Activated naive CD8-positive, alpha-beta T cell treated with anti-CD3 and anti-CD28 coated beads, Interleukin-2, amount 50 U/mL, for 16 hours (primary cell): Measurements from ENCODE around the gene VWA3B.

ENCODE experiments used
- DNase-seq: peaks from one replicate; pipeline ENCODE4 v3.0.0-alpha.2; 2020; ENCODE audit warnings: low read depth, low spot score

The VWA3B gene

GRCh38 chr2:98172150-98172765 is 85.3 kb downstream of the VWA3B start:
- DNase-seq: no peak

GRCh38 chr2:98172951-98173350 is 86.0 kb downstream of the VWA3B start:
- no peak for DNase-seq

- DNase-seq: no peak
These were observed 88.8 kb downstream of the VWA3B start for GRCh38 chr2:98175811-98176210.

- no peak for DNase-seq
These were observed 90.3 kb downstream of the VWA3B start for GRCh38 chr2:98177286-98177685.

GRCh38 chr2:98177986-98178385 is 91.0 kb downstream of the VWA3B start:
- no peak for DNase-seq

- DNase-seq: no peak
These were observed 93.5 kb downstream of the VWA3B start for GRCh38 chr2:98180456-98180855.

GRCh38 chr2:98181346-98181745 is 94.4 kb downstream of the VWA3B start:
- DNase-seq: no peak

GRCh38 chr2:98185801-98186200 is 98.8 kb downstream of the VWA3B start:
- no peak for DNase-seq

- DNase-seq: no peak
These were observed 100.2 kb downstream of the VWA3B start for GRCh38 chr2:98187194-98187593.

- DNase-seq: no peak
These were observed 101.5 kb downstream of the VWA3B start for GRCh38 chr2:98188351-98189046.

GRCh38 chr2:98191883-98192282 is 104.9 kb downstream of the VWA3B start:
- no peak for DNase-seq

- no peak for DNase-seq
These were observed 114.6 kb downstream of the VWA3B start for GRCh38 chr2:98201576-98201975.

GRCh38 chr2:98205889-98206288 is 118.9 kb downstream of the VWA3B start:
- no peak for DNase-seq

- no peak for DNase-seq
These were observed 125.4 kb downstream of the VWA3B start for GRCh38 chr2:98212092-98213000.

GRCh38 chr2:98216616-98217015 is 129.6 kb downstream of the VWA3B start:
- no peak for DNase-seq

- no peak for DNase-seq
These were observed 132.2 kb downstream of the VWA3B start for GRCh38 chr2:98219152-98219551.

- DNase-seq: no peak
These were observed 147.0 kb downstream of the VWA3B start for GRCh38 chr2:98233941-98234340.

GRCh38 chr2:98234776-98235175 is 147.8 kb downstream of the VWA3B start:
- no peak for DNase-seq

- DNase-seq: no peak
These were observed 150.0 kb downstream of the VWA3B start for GRCh38 chr2:98236935-98237334.

GRCh38 chr2:98240786-98241398 is 153.9 kb downstream of the VWA3B start:
- DNase-seq: no peak

GRCh38 chr2:98241592-98241991 is 154.6 kb downstream of the VWA3B start:
- DNase-seq: no peak

GRCh38 chr2:98242003-98242402 is 155.0 kb downstream of the VWA3B start:
- no peak for DNase-seq
